ENCODE data around the gene SLC4A9. TPM values are rescaled to one million over a fixed set of nuclear protein-coding genes. Genes with fewer than 3 reads are reported as not detected.

The SLC4A9 gene, protein sequence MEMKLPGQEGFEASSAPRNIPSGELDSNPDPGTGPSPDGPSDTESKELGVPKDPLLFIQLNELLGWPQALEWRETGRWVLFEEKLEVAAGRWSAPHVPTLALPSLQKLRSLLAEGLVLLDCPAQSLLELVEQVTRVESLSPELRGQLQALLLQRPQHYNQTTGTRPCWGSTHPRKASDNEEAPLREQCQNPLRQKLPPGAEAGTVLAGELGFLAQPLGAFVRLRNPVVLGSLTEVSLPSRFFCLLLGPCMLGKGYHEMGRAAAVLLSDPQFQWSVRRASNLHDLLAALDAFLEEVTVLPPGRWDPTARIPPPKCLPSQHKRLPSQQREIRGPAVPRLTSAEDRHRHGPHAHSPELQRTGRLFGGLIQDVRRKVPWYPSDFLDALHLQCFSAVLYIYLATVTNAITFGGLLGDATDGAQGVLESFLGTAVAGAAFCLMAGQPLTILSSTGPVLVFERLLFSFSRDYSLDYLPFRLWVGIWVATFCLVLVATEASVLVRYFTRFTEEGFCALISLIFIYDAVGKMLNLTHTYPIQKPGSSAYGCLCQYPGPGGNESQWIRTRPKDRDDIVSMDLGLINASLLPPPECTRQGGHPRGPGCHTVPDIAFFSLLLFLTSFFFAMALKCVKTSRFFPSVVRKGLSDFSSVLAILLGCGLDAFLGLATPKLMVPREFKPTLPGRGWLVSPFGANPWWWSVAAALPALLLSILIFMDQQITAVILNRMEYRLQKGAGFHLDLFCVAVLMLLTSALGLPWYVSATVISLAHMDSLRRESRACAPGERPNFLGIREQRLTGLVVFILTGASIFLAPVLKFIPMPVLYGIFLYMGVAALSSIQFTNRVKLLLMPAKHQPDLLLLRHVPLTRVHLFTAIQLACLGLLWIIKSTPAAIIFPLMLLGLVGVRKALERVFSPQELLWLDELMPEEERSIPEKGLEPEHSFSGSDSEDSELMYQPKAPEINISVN
- total RNA-seq = 1 to 10 TPM in 1 of 2 donors, under 1 TPM in 1; 0.79 to 1.4 TPM
- not detected for polyA plus RNA-seq (2013, experiment 1 of 2)
- polyA plus RNA-seq (2013, experiment 2 of 2) = not detected
- long read RNA-seq, experiment 1 = 0 reads
- long read RNA-seq, experiment 2, partial matches to known transcripts = 1 of 3 reads
- long read RNA-seq, experiment 2, other reads (novel, unspliced or antisense) = 2 of 3 reads
- long read RNA-seq, experiment 3, partial matches to known transcripts = 0 of 1 reads
- long read RNA-seq, experiment 3, other reads (novel, unspliced or antisense) = 1 of 1 reads
- long read RNA-seq, experiment 4 = 0 reads

DNA sequence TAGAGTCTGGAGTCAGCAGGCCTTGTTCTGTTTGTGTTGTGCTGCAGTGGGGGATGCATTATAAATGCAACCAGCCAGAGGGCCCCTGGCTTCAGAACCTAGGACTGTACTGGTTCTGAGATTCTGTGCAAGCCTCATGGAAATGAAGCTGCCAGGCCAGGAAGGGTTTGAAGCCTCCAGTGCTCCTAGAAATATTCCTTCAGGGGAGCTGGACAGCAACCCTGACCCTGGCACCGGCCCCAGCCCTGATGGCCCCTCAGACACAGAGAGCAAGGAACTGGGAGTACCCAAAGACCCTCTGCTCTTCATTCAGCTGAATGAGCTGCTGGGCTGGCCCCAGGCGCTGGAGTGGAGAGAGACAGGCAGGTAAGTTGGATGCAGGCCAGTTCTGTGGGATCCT, at the start of gene SLC4A9:
SLC4A9 (plus strand) TSS at position 94 of the 400 bp plus-strand sequence; CDS start at position 137, 43 bp downstream.
- Histone ChIP-seq H3K27me3 (ENCODE audit: control insufficient read depth, insufficient read depth, low read length, poor library complexity, severe bottlenecking) (peaks cover 4% of the 10 kb centered on the region), H3K36me3 (ENCODE audit: control insufficient read depth, insufficient read depth, low read length) (no peaks in the 10 kb centered on the region), H3K4me1 (ENCODE audit: control insufficient read depth, insufficient read depth, low read length) (no peaks in the 10 kb centered on the region), H3K4me3 (ENCODE audit: low read length) (no peak within 1 kb of the TSS), H3K9ac (ENCODE audit: extremely low read depth, low read length, poor library complexity, severe bottlenecking) (no peak within 1 kb of the TSS), H3K27ac (ENCODE audit: low read depth, low read length) (no peak within 1 kb of the TSS), H3K9me3 (ENCODE audit: control insufficient read depth, low read length) (no peaks in the 10 kb centered on the region)
- 91 to 100% methylated on average over 2 of the region's 2 CpGs for WGBS, 2 experiments (ENCODE audit: insufficient coverage in 1 of 2, insufficient read length in 1 of 2)
- TF ChIP-seq, protein P1, sequence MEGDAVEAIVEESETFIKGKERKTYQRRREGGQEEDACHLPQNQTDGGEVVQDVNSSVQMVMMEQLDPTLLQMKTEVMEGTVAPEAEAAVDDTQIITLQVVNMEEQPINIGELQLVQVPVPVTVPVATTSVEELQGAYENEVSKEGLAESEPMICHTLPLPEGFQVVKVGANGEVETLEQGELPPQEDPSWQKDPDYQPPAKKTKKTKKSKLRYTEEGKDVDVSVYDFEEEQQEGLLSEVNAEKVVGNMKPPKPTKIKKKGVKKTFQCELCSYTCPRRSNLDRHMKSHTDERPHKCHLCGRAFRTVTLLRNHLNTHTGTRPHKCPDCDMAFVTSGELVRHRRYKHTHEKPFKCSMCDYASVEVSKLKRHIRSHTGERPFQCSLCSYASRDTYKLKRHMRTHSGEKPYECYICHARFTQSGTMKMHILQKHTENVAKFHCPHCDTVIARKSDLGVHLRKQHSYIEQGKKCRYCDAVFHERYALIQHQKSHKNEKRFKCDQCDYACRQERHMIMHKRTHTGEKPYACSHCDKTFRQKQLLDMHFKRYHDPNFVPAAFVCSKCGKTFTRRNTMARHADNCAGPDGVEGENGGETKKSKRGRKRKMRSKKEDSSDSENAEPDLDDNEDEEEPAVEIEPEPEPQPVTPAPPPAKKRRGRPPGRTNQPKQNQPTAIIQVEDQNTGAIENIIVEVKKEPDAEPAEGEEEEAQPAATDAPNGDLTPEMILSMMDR (conservative IDR thresholded peaks at IDR 0.05) = no peak
- H3K4me3 Mint-ChIP-seq = no peak within 1 kb of the TSS
- DNase-seq = no peak
- H3K27me3 Mint-ChIP-seq (ENCODE audit: insufficient read depth) = peaks cover 7% of the 10 kb centered on the region
- no peaks in the 10 kb centered on the region for H3K9me3 Mint-ChIP-seq
- H3K4me1 Mint-ChIP-seq = peaks cover 8% of the 10 kb centered on the region
- no peaks in the 10 kb centered on the region for H3K36me3 Mint-ChIP-seq (ENCODE audit: low read depth)
- no peak within 1 kb of the TSS for H3K27ac Mint-ChIP-seq

DNA sequence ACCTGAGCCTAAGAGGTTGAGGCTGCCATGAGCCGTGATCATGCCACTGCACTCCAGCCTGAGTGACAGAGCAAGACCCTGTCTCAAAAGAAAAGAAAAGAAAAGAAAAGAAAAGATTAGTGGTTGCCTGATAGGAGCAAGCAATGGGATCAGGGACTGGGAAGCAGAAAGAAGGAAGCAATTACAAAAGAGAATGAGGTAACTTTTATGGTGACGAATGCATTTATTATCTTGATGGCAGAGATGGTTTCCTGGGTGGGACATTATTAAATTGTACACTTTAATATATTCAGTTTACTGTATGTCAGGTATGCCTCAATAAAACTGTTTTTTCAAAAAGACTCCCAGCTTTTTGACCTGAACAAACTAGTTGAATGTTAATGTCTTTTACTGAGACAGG, 49.6 kb upstream of the SLC4A9 start:
- Histone ChIP-seq H3K27me3 (ENCODE audit: control insufficient read depth, insufficient read depth, low read length, poor library complexity, severe bottlenecking) (no peaks in the 10 kb centered on the region), H3K4me3 (ENCODE audit: low read length) (peak overlapping the region; percentile 11), H3K27ac (ENCODE audit: low read depth, low read length) (no peak overlapping the region), H3K9me3 (ENCODE audit: control insufficient read depth, low read length) (no peaks in the 10 kb centered on the region), H3K9ac (ENCODE audit: extremely low read depth, low read length, poor library complexity, severe bottlenecking) (no peak overlapping the region), H3K36me3 (ENCODE audit: control insufficient read depth, insufficient read depth, low read length) (no peaks in the 10 kb centered on the region), H3K4me1 (ENCODE audit: control insufficient read depth, insufficient read depth, low read length) (peaks cover 6% of the 10 kb centered on the region)
- no peak overlapping the region for H3K4me3 Mint-ChIP-seq
- no peaks in the 10 kb centered on the region for H3K36me3 Mint-ChIP-seq (ENCODE audit: low read depth)
- peaks cover 3% of the 10 kb centered on the region for H3K27me3 Mint-ChIP-seq (ENCODE audit: insufficient read depth)
- WGBS, 2 experiments (ENCODE audit: insufficient coverage in 1 of 2, insufficient read length in 1 of 2) = 77 to 100% methylated on average over 1 to 2 of the region's 2 CpGs
- H3K4me1 Mint-ChIP-seq = peaks cover 18% of the 10 kb centered on the region
- TF ChIP-seq, protein P1 (conservative IDR thresholded peaks at IDR 0.05) = no peak
- no peak overlapping the region for H3K27ac Mint-ChIP-seq
- no peak for DNase-seq
- H3K9me3 Mint-ChIP-seq = no peaks in the 10 kb centered on the region

DNA sequence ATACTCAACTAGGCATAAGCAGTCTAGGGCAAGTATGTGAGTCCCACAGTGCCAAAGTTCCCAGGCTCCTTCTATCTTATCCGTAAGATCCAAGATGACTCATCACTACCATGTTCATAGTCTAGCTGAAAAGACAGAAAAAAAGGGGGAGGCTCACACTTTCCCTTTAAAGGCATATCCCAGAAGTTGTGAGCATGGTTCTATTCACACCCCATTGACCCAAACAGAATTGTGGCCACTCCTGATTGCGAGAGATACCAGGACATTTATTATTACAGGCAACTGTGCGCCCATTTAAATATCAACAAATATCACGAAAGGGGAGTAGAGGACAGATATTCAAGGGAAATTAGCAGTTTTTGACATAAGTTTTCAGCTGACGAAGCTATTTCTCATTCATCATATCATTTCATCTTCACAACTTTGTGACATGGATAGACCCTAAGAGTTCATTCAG, 49.0 kb upstream of the SLC4A9 start:
- Histone ChIP-seq H3K4me1 (ENCODE audit: control insufficient read depth, insufficient read depth, low read length) (peaks cover 6% of the 10 kb centered on the region), H3K36me3 (ENCODE audit: control insufficient read depth, insufficient read depth, low read length) (no peaks in the 10 kb centered on the region), H3K9ac (ENCODE audit: extremely low read depth, low read length, poor library complexity, severe bottlenecking) (no peak overlapping the region), H3K9me3 (ENCODE audit: control insufficient read depth, low read length) (no peaks in the 10 kb centered on the region), H3K27ac (ENCODE audit: low read depth, low read length) (no peak overlapping the region), H3K27me3 (ENCODE audit: control insufficient read depth, insufficient read depth, low read length, poor library complexity, severe bottlenecking) (no peaks in the 10 kb centered on the region), H3K4me3 (ENCODE audit: low read length) (peak overlapping the region; percentile 11)
- TF ChIP-seq, protein P1 (conservative IDR thresholded peaks at IDR 0.05) = no peak
- H3K9me3 Mint-ChIP-seq = no peaks in the 10 kb centered on the region
- no peak for DNase-seq
- no peaks in the 10 kb centered on the region for H3K36me3 Mint-ChIP-seq (ENCODE audit: low read depth)
- peaks cover 18% of the 10 kb centered on the region for H3K4me1 Mint-ChIP-seq
- 86 to 92% methylated on average over 4 to 5 of the region's 5 CpGs for WGBS, 2 experiments (ENCODE audit: insufficient coverage in 1 of 2, insufficient read length in 1 of 2)
- no peak overlapping the region for H3K27ac Mint-ChIP-seq
- peaks cover 3% of the 10 kb centered on the region for H3K27me3 Mint-ChIP-seq (ENCODE audit: insufficient read depth)
- no peak overlapping the region for H3K4me3 Mint-ChIP-seq
